Fibroblast of lung (primary cell): ENCODE results near the gene TRIM46. TPM values are rescaled to one million over a fixed set of nuclear protein-coding genes. Genes with fewer than 3 reads are reported as not detected.

Experiments
- DNase-seq, 2 donors: peaks; one replicate each; pipeline versions ENCODE4 v3.0.0 to v3.0.0-alpha.2; 2010; ENCODE audit warnings: low read depth in 2 of 2
- H2AFZ ChIP-seq: 2 replicates; pipeline ENCODE4 v1.5.1; 2012; ENCODE audit warnings: low read length, control low read depth, inconsistent platforms
- H3K27ac ChIP-seq: 2 replicates; pipeline ENCODE4 v1.5.1; 2011; ENCODE audit warnings: low read length, control low read depth; ENCODE audit not compliant: insufficient read depth
- H3K27me3 ChIP-seq: 2 replicates; pipeline ENCODE4 v1.5.1; 2011; ENCODE audit warnings: mild to moderate bottlenecking, low read length; ENCODE audit not compliant: control insufficient read depth, insufficient read depth
- H3K36me3 ChIP-seq: 2 replicates; pipeline ENCODE4 v1.5.1; 2011; ENCODE audit warnings: low read length; ENCODE audit not compliant: control insufficient read depth, insufficient read depth
- H3K4me1 ChIP-seq: 2 replicates; pipeline ENCODE4 v1.5.1; 2011; ENCODE audit warnings: low read length; ENCODE audit not compliant: control insufficient read depth, insufficient read depth; ENCODE audit errors: extremely low read depth
- H3K4me2 ChIP-seq: 2 replicates; pipeline ENCODE4 v1.5.1; 2011; ENCODE audit warnings: low read length, control low read depth; ENCODE audit not compliant: insufficient read depth; ENCODE audit errors: extremely low read depth
- H3K4me3 ChIP-seq, 4 experiments: fragments of 200-600 bp in 1 of 4; sonication (generic) in 1 of 4; replicated peaks in 1 of 4; 2 replicates each; pipeline ENCODE4 v1.5.1; 2011 to 2016; ENCODE audit warnings: low read length in 4 of 4, low read depth in 3 of 4, mild to moderate bottlenecking in 3 of 4, control low read depth in 2 of 4, inconsistent platforms in 1 of 4, mixed read lengths in 1 of 4; ENCODE audit not compliant: insufficient read depth in 1 of 4; ENCODE audit errors: control extremely low read depth in 1 of 4
- H3K79me2 ChIP-seq: 2 replicates; pipeline ENCODE4 v1.5.1; 2012; ENCODE audit warnings: mild to moderate bottlenecking, low read length, inconsistent platforms; ENCODE audit not compliant: control insufficient read depth, insufficient read depth
- H3K9ac ChIP-seq: 2 replicates; pipeline ENCODE4 v1.5.1; 2011; ENCODE audit warnings: mild to moderate bottlenecking, low read length, control low read depth; ENCODE audit not compliant: insufficient read depth
- H3K9me3 ChIP-seq: 2 replicates; pipeline ENCODE4 v1.5.1; 2012; ENCODE audit warnings: low read depth, low read length; ENCODE audit not compliant: control insufficient read depth, insufficient read depth
- H4K20me1 ChIP-seq: 2 replicates; pipeline ENCODE4 v1.5.1; 2011; ENCODE audit warnings: low read length; ENCODE audit not compliant: control insufficient read depth, insufficient read depth; ENCODE audit errors: extremely low read depth
- CTCF ChIP-seq, 2 donors: IDR thresholded peaks in 1 of 2; conservative IDR thresholded peaks in 1 of 2; 1 replicate in 1 of 2; 2 replicates in 1 of 2; pipeline ENCODE4 v1.5.1; 2011 to 2012; ENCODE audit warnings: low read length in 2 of 2, control low read depth in 1 of 2, inconsistent platforms in 1 of 2, low read depth in 1 of 2, mild to moderate bottlenecking in 1 of 2
- EZH2 ChIP-seq: IDR thresholded peaks from 2 replicates; pipeline ENCODE4 v1.5.1; 2012; ENCODE audit warnings: low read length, control low read depth, mild to moderate bottlenecking; ENCODE audit errors: missing control alignments
- polyA plus RNA-seq, 2 donors: library from polyadenylated mRNA; depleted of rRNA in 1 of 2; stranded (reverse) in 1 of 2; unstranded in 1 of 2; fragments of >200 nt; gene quantifications; 2 replicates each; pipeline ENCODE4 v1.2.1, GENCODE V29; 2011 to 2012; ENCODE audit warnings: missing spikeins in 1 of 2
- total RNA-seq: library from RNA; depleted of rRNA; stranded (reverse); fragments of >200 nt; gene quantifications from 2 replicates; pipeline ENCODE4 v1.2.1, GENCODE V29; 2014

Gene TRIM46
- total and polyA plus RNA-seq, 2 donors (not counting 1 experiment from before 2014, with no cell fraction given) = 1.9 to 4.0 TPM

- TF ChIP-seq CTCF (conservative IDR thresholded peaks at IDR 0.05 in 1 of 2, IDR thresholded peaks at IDR 0.05 in 1 of 2; ENCODE audit: low read depth in 1 of 2, low read length in 2 of 2) (no peak), EZH2 (no peak)
- H3K79me2 ChIP-seq = peaks cover 8% of the 10 kb centered on the region
- DNase-seq = peak in 1 of 2 donors; percentile 10
- no peaks in the 10 kb centered on the region for H3K27me3 ChIP-seq
- H3K9ac ChIP-seq = peak overlapping the region; percentile 85
- peaks cover 19% of the 10 kb centered on the region for H3K4me1 ChIP-seq
- H3K36me3 ChIP-seq = peaks cover 21% of the 10 kb centered on the region
- H3K9me3 ChIP-seq = no peaks in the 10 kb centered on the region
- peak overlapping the region; percentile 94 for H3K27ac ChIP-seq
- H3K4me2 ChIP-seq = peak overlapping the region; percentile 95
- no peaks in the 10 kb centered on the region for H4K20me1 ChIP-seq
- no peak overlapping the region for H2AFZ ChIP-seq
- peak overlapping the region; percentile 33 to 74 (median 54) for H3K4me3 ChIP-seq
Measured at GRCh38 chr1:155195201-155196102, 21.8 kb downstream of the TRIM46 start.

GRCh38 chr1:155196103-155196892, 22.6 kb downstream of the TRIM46 start:
- peak overlapping the region; percentile 94 for H3K27ac ChIP-seq
- no peaks in the 10 kb centered on the region for H3K27me3 ChIP-seq
- no peak for TF ChIP-seq CTCF (conservative IDR thresholded peaks at IDR 0.05 in 1 of 2, IDR thresholded peaks at IDR 0.05 in 1 of 2; ENCODE audit: low read depth in 1 of 2, low read length in 2 of 2)
- no peak for TF ChIP-seq EZH2
- H3K4me1 ChIP-seq = peaks cover 19% of the 10 kb centered on the region
- DNase-seq = peak in 1 of 2 donors; percentile 23
- H3K4me2 ChIP-seq = peak overlapping the region; percentile 95
- peaks cover 25% of the 10 kb centered on the region for H3K36me3 ChIP-seq
- H3K9me3 ChIP-seq = no peaks in the 10 kb centered on the region
- peak overlapping the region; percentile 16 for H3K9ac ChIP-seq
- H2AFZ ChIP-seq = no peak overlapping the region
- peak overlapping the region in 2 of 4 experiments; percentile 64 to 74 for H3K4me3 ChIP-seq
- peaks cover 8% of the 10 kb centered on the region for H3K79me2 ChIP-seq
- H4K20me1 ChIP-seq = no peaks in the 10 kb centered on the region
